Measurements from ENCODE around the gene ZNF41. TPM values are rescaled to one million over a fixed set of nuclear protein-coding genes. Genes with fewer than 3 reads are reported as not detected.

Gene ZNF41
- total and polyA plus RNA-seq, 2 of the 8 experiments (the other 6 are each of a cell fraction or from before 2014, with no cell fraction given), result 1.8 to 5.3 TPM

DNA sequence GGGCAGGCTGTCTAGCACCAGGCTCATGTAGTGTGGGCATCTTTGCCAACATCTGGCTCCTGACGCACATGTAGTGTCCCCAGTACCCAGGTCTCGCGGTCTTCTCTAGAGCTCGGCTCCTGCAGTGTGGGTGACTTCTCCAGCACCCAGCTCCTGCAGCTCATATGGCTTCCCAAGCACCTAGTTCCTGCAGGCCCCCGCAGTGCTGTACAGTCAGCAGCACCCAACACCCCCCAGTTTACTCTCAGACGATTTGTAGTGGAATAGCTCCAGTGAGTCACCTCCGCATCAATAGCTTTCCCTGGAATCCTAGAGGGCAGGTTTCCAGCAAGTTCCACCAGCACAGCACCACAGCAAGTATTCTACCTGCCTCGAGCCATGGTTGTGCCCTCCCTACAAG, 30.9 kb downstream of the ZNF41 start:
- Histone ChIP-seq H2BK5ac (ENCODE audit: low read depth, low read length) (no peak overlapping the region), H3K4me3 (ENCODE audit: extremely low read depth in 1 of 4, insufficient read depth in 2 of 4, low read depth in 3 of 4, low read length in 4 of 4) (no peak overlapping the region), H3K18ac (ENCODE audit: extremely low read depth, low read length) (no peak overlapping the region), H3K23ac (ENCODE audit: insufficient read length) (no peak overlapping the region), H3K9me3 (ENCODE audit: insufficient read depth in 2 of 2, low read depth in 1 of 2, low read length in 1 of 2) (peaks cover 23 to 33% of the 10 kb centered on the region in 2 experiments), H2BK15ac (ENCODE audit: low read length) (no peak overlapping the region), H3K4me1 (replicated peaks in 1 of 4; ENCODE audit: control insufficient read depth in 3 of 4, insufficient read depth in 4 of 4, low read length in 3 of 4) (no peaks in the 10 kb centered on the region; a peak in 1 of 7 replicates), H2BK20ac (ENCODE audit: low read length) (no peak overlapping the region), H3K27ac (ENCODE audit: low read depth, low read length) (no peak overlapping the region), H3K36me3 (ENCODE audit: control insufficient read depth in 2 of 4, insufficient read depth in 4 of 4, low read length in 3 of 4) (peaks cover 5 to 27% (median 11%) of the 10 kb centered on the region in 4 experiments; a peak in 6 of 8 replicates), H3K79me1 (ENCODE audit: low read depth, low read length) (no peaks in the 10 kb centered on the region), H4K91ac (replicated peaks; ENCODE audit: insufficient read length, low read length) (no peak overlapping the region), H3K9ac (replicated peaks in 1 of 4; ENCODE audit: extremely low read depth in 1 of 4, low read depth in 3 of 4, low read length in 3 of 4) (no peak overlapping the region), H3K14ac (ENCODE audit: insufficient read length) (no peak overlapping the region), H3K56ac (replicated peaks; ENCODE audit: insufficient read length, low read depth, low read length) (no peak overlapping the region), H3K27me3 (replicated peaks in 1 of 4; ENCODE audit: control insufficient read depth in 3 of 4, extremely low read depth in 1 of 4, insufficient read depth in 3 of 4, low read length in 3 of 4) (no peaks in the 10 kb centered on the region), H3K4ac (replicated peaks; ENCODE audit: insufficient read length, low read depth, low read length) (no peak overlapping the region), H3K23me2 (ENCODE audit: low read depth, low read length) (no peaks in the 10 kb centered on the region), H2BK12ac (ENCODE audit: low read depth, low read length) (no peak overlapping the region), H4K8ac (ENCODE audit: extremely low read depth, insufficient read depth, low read length) (no peak overlapping the region), H2BK120ac (replicated peaks; ENCODE audit: low read depth, low read length) (no peak overlapping the region), H4K20me1 (replicated peaks in 1 of 2; ENCODE audit: control insufficient read depth in 1 of 2, insufficient read depth in 2 of 2, low read length in 2 of 2) (no peaks in the 10 kb centered on the region), H2AK5ac (ENCODE audit: low read depth, low read length) (no peak overlapping the region), H3K79me2 (ENCODE audit: control insufficient read depth in 1 of 2, insufficient read depth in 2 of 2, low read length in 2 of 2) (no peaks in the 10 kb centered on the region), H4K5ac (ENCODE audit: insufficient read length, low read depth, low read length) (no peak overlapping the region), H2AFZ (ENCODE audit: low read length) (no peak overlapping the region), H3K4me2 (ENCODE audit: insufficient read depth in 1 of 2, low read depth in 2 of 2, low read length in 2 of 2) (no peak overlapping the region)
- no peak for FAIRE-seq
- 88% methylated on average over 4 of the region's 8 CpGs; no CpG with 5 or more reads in 1 of the 2 experiments for WGBS, 2 experiments (ENCODE audit: extremely low coverage in 1 of 2, insufficient coverage in 1 of 2, insufficient read length in 1 of 2, insufficient replicate concordance in 2 of 2, low coverage in 1 of 2, low lambda C conversion rate in 2 of 2, missing lambda C conversion rate in 1 of 2)
- POLR2A ChIA-PET (ENCODE audit: partially characterized antibody), result no interaction called here
- no peak for DNase-seq (ENCODE audit: low read depth in 1 of 2, low spot score in 2 of 2)
- CTCF ChIA-PET (ENCODE audit: partially characterized antibody), result interaction anchor here (1.1 kb wide), 1 partner anchor 12 kb away, joined by 3 read pairs; no protein-coding TSS in a partner anchor
- TF ChIP-seq, protein P1, sequence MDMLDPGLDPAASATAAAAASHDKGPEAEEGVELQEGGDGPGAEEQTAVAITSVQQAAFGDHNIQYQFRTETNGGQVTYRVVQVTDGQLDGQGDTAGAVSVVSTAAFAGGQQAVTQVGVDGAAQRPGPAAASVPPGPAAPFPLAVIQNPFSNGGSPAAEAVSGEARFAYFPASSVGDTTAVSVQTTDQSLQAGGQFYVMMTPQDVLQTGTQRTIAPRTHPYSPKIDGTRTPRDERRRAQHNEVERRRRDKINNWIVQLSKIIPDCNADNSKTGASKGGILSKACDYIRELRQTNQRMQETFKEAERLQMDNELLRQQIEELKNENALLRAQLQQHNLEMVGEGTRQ (IDR thresholded peaks at IDR 0.05; ENCODE audit: low read length), result no peak
- TF ChIP-seq EGR1 (IDR thresholded peaks at IDR 0.05; ENCODE audit: borderline replicate concordance, low read depth, low read length) (no peak), CTCF (IDR thresholded peaks at IDR 0.05; ENCODE audit: control extremely low read depth in 1 of 3, insufficient read depth in 1 of 3, low read depth in 1 of 3, low read length in 3 of 3) (no peak), ATF3 (IDR thresholded peaks at IDR 0.05; ENCODE audit: insufficient read depth, low read depth, low read length) (no peak), EZH2 (IDR thresholded peaks at IDR 0.05; ENCODE audit: low read depth, low read length, severe bottlenecking) (no peak)

Measured in H1 (cell line).